Fibroblast of pulmonary artery (primary cell): Measurements from ENCODE around the gene SIRT7.
"Not testable (repeated sequence)": the region's sequence is repeated elsewhere in the genome, so short reads cannot be mapped to it uniquely, and the experiment has no call there.

ENCODE experiments used
- DNase-seq: peaks from one replicate; pipeline ENCODE4 v3.0.0-alpha.2; 2010; ENCODE audit warnings: low read depth
- H3K4me3 ChIP-seq: replicated peaks from 2 replicates; pipeline ENCODE4 v1.5.1; 2011; ENCODE audit warnings: low read depth, mild to moderate bottlenecking, control low read depth, low read length, moderate library complexity
- TF ChIP-seq, protein P1 (sequence below): IDR thresholded peaks from 2 replicates; pipeline ENCODE4 v1.5.1; 2011; ENCODE audit warnings: mild to moderate bottlenecking, control low read depth, low read length, inconsistent platforms; ENCODE audit errors: missing control alignments

The SIRT7 gene

DNA sequence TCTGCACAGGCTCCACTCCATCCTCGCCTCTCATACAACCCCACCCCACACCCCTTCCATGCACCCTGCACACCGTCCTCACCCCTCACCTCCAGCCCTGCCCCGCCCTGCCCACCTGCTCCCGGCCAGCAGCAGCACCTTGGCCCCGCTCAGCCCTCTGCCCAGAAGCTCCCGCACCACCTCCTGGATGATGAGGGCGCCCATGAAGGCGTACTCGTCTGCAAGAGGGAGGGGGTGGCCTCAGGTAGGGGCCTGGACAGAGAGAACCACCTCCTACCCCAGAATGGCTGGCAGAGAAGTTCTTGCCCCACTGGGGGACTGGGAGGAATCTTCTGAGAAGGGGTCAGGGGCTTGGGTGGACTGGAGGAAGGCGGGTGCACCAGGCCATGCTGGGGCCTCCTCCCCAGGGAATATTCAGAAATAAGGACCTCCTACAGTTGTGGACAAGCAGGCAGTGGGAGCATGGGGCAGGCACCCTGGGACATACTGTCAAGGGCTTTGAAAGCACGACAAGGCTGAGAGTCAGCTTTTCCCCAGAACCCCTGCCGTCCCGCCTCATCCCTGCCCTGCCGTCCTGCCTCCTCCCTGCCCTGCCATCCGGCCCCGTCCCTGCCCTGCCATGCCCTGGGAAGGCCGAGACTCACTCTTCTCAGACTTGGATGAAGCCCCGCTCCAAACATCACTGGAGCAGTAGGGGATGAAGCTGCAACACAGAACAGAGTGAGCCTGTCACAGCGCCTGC, 39.9 kb upstream of the SIRT7 start:
- DNase-seq: no peak
- TF ChIP-seq, protein P1, sequence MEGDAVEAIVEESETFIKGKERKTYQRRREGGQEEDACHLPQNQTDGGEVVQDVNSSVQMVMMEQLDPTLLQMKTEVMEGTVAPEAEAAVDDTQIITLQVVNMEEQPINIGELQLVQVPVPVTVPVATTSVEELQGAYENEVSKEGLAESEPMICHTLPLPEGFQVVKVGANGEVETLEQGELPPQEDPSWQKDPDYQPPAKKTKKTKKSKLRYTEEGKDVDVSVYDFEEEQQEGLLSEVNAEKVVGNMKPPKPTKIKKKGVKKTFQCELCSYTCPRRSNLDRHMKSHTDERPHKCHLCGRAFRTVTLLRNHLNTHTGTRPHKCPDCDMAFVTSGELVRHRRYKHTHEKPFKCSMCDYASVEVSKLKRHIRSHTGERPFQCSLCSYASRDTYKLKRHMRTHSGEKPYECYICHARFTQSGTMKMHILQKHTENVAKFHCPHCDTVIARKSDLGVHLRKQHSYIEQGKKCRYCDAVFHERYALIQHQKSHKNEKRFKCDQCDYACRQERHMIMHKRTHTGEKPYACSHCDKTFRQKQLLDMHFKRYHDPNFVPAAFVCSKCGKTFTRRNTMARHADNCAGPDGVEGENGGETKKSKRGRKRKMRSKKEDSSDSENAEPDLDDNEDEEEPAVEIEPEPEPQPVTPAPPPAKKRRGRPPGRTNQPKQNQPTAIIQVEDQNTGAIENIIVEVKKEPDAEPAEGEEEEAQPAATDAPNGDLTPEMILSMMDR: no peak

DNA sequence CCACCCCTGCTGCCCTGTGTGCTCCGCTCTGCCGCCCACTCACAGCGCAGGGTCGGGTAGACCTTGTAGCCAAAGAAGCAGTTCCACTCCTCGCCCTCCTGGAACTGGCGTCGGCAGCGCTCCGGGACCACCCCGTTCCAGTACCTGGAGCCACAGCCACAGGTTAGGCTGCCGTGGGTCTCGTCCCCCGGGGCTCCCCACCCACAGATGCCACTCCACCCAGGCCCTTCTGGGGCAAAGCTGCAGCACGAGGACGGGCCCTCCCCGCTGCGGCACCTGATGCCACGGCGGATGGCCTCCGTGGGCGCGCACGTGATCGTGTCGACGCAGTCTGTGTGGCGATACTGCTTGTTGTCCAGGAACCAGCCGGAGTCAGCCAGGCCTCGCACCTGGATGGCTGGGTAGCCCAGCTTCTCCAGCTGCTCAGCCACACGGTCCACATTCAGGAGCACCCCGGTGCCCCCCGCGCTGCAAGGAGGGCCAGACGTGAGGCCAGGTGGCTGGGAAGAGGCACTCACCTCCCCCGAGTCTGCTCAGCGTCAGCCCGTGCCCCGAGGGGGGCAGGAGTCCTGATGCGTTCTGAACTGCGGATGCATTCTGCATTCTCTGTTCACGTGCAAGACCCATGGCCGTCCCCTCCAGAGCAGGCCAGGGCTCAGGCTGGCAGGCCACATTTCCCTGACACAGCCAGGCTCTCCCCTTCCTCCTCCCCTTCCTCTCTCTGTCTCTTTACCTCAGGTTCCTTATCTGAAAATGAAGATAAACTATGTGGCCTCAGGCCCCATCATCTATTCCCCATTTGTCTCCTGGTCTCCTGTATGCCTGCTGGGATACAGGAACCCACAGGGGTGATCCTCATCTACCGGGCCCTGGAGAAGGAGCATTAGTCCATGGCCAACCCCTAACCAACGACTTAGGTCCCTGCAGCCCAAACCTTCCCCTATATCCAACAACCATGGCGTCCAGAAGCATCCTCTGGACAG, 38.9 kb upstream of the SIRT7 start:
- DNase-seq: no peak
- TF ChIP-seq, protein P1: no peak
- H3K4me3 ChIP-seq: no peak overlapping the region

More for the DNA sequence above, 39.9 kb upstream of the SIRT7 start:
- no peak overlapping the region for H3K4me3 ChIP-seq

DNA sequence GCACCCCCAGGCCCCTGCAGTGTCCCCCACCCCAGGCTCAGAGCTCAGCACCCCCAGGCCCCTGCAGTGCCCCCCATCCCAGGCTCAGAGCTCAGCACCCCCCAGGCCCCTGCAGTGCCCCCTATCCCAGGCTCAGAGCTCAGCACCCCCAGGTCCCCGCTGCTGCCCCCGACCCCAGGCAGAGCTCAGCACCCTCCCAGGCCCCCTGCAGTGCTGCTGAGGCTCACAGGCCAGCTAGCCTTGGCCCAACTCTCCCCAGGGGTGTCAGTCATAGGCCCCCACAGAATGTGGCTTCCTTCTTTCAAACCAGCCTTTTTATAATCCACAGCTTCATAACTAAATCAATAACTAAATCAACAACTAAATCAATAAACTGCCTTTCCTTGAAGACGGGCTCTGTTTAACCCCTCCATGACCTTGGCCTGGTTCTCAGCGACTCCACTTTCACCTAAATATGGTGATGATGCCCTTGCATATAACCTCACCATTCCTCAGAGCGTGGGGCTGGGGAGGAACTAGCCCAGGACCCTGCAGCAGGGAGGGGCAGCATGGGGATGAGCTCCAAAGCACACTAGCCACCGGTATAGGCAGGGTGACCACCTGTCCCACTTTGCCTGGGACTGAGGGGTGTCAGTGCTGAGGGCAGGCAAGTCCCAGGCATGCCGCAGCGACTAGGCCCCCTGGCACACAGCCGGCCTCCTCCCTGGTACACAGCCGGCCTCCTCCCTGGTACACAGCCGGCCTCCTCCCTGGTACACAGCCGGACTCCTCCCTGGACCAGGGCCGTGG, 38.0 kb upstream of the SIRT7 start:
- no peak overlapping the region for H3K4me3 ChIP-seq
- TF ChIP-seq, protein P1: no peak
- DNase-seq: no peak

DNA sequence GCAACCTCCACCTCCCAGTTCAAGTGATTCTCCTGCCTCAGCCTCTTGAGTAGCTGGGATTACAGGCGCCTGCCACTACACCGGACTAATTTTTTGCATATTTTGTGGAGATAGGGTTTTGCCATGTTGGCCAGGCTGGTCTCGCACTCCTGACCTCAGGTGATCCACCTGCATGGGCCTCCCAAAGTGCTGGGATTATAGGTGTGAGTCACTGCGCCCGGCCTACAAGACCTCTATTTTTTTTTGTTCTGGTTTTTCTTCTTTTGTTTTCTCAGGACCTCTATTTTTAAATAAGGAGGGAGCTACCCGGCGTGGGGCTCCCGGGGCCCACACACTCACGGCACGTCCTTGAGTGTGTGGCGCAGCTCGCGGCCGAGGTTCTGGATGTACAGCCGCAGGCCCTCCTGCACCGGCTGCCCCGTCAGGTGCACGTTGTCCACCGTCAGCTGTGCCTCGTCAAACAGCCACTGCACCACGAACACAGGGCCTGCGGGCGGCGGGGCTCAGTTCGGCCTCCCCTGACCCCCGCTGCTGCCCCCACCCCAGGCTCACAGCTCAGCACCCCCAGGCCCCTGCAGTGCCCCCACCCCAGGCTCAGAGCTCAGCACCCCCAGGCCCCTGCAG, 37.2 kb upstream of the SIRT7 start:
- TF ChIP-seq, protein P1: no peak
- H3K4me3 ChIP-seq: no peak overlapping the region

DNA sequence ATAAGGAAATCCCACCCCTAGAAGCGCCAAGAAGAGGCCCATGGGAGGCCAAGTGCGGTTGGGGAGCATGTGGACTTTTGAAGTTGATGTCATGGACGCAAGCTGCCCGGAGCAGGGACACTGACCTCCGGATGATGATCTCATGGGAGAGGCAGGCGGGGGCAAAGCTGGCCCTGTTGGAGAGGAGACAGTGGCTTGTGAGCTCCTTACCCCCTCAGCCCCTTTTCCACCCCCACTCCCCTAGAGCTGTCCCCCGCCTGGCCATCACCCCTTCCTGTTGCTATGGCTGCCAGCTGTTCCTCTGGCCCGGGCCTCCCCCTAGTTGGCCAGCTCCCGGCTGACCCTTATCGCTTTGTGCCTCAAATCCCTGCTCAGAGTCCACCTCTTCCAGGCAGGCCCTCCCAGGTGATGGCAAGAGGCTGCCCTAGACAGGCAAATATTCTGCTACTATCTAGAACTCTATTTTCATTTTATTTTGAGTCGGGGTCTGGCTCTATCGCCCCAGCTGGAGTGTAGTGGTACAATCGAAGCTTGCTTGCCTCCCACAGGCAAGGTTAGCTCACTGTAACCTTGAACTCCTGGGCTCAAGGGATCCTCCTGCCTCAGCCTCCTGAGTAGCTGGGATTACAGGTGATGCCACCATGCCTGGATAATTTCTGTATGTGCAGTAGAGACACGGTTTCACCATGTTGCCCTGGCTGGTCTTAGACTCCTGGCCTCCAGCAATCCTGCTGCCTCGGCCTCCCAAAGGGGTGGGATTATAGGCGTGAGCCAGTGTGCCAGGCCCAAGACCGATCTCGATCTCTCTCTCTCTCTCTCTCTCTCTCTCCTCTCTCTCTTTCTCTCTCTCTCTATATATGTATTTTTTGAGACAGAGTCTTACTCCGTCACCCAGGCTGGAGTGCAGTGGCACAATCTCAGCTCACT, 36.4 kb upstream of the SIRT7 start:
- no peak overlapping the region for H3K4me3 ChIP-seq
- no peak for DNase-seq
- TF ChIP-seq, protein P1: no peak

More for the DNA sequence above, 37.2 kb upstream of the SIRT7 start:
- no peak for DNase-seq

DNA sequence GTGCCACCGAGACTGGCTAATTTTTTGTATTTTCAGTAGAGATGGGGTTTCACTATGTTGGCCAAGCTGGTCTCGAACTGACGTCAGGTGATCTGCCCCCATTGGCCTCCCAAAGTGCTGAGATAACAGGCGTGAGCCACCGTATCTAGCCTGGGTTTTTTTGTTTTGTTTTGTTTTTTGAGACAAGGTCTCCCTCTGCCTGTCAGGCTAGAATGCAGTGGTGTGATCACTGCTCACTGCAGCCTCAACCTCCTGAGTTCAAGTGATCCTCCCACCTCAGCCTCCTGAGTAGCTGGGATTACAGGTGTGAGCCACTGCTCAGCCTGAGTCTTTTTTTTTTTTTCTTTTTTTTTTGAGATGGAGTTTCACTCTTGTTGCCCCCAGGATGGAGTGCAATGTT, 35.5 kb upstream of the SIRT7 start:
- not testable (repeated sequence) for DNase-seq, H3K4me3 ChIP-seq
